HEK293T (cell line): ENCODE measurements around the gene MAPRE2.

Source experiments
- CTCF ChIA-PET: fragments of 350-600 bp; formaldehyde crosslinking; extraction: SDS; loops from one replicate; lab custom pipeline; 2021; ENCODE audit warnings: antibody characterized with exemption, inconsistent platforms; lab: Yijun Ruan, JAX
- POLR2A ChIA-PET: fragments of 350-600 bp; formaldehyde crosslinking; extraction: SDS; loops from one replicate; lab custom pipeline; 2020; ENCODE audit warnings: antibody characterized with exemption, inconsistent platforms; lab: Yijun Ruan, JAX
- DNase-seq: peaks from one replicate; pipeline ENCODE4 v3.0.0; 2012; ENCODE audit warnings: mixed read lengths; ENCODE audit errors: extremely low spot score
- ARNT ChIP-seq: fragments of 450-650 bp; IDR thresholded peaks from 2 replicates; pipeline ENCODE4 v1.6.1; 2017; ENCODE audit warnings: mild to moderate bottlenecking
- BHLHE40 ChIP-seq: fragments of 450-650 bp; IDR thresholded peaks from 2 replicates; pipeline ENCODE4 v1.6.1; 2016; ENCODE audit warnings: mild to moderate bottlenecking, moderate library complexity, borderline replicate concordance
- CTBP1 ChIP-seq: fragments of 450-650 bp; IDR thresholded peaks from 2 replicates; pipeline ENCODE4 v1.6.1; 2016; ENCODE audit warnings: borderline replicate concordance
- ELF4 ChIP-seq: fragments of 450-650 bp; IDR thresholded peaks from 2 replicates; pipeline ENCODE4 v1.6.1; 2017; ENCODE audit warnings: antibody characterized with exemption
- FOXA1 ChIP-seq: fragments of 450-650 bp; IDR thresholded peaks from 2 replicates; pipeline ENCODE4 v1.6.1; 2016; ENCODE audit warnings: mild to moderate bottlenecking
- FOXK2 ChIP-seq: fragments of 450-650 bp; IDR thresholded peaks from 2 replicates; pipeline ENCODE4 v1.6.1; 2016; ENCODE audit warnings: mild to moderate bottlenecking
- FOXM1 ChIP-seq: fragments of 450-650 bp; IDR thresholded peaks from 2 replicates; pipeline ENCODE4 v1.6.1; 2017; ENCODE audit warnings: mild to moderate bottlenecking, borderline replicate concordance
- HDGF ChIP-seq: fragments of 450-650 bp; IDR thresholded peaks from 2 replicates; pipeline ENCODE4 v1.6.1; 2017; ENCODE audit warnings: antibody characterized with exemption, borderline replicate concordance
- L3MBTL2 ChIP-seq: fragments of 450-650 bp; conservative IDR thresholded peaks from 2 replicates; pipeline ENCODE4 v1.6.1; 2016; ENCODE audit warnings: mild to moderate bottlenecking
- LEF1 ChIP-seq: fragments of 450-650 bp; IDR thresholded peaks from 2 replicates; pipeline ENCODE4 v1.6.1; 2017; ENCODE audit warnings: mild to moderate bottlenecking, borderline replicate concordance
- NFRKB ChIP-seq: fragments of 450-650 bp; IDR thresholded peaks from 2 replicates; pipeline ENCODE4 v1.6.1; 2016; ENCODE audit warnings: mild to moderate bottlenecking, moderate library complexity
- SP1 ChIP-seq: fragments of 450-650 bp; IDR thresholded peaks from 2 replicates; pipeline ENCODE4 v1.6.1; 2017
- SUZ12 ChIP-seq: fragments of 450-650 bp; IDR thresholded peaks from 2 replicates; pipeline ENCODE4 v1.6.1; 2016; ENCODE audit warnings: mild to moderate bottlenecking
- TARDBP ChIP-seq: fragments of 450-650 bp; IDR thresholded peaks from 2 replicates; pipeline ENCODE4 v1.6.1; 2016
- ZNF384 ChIP-seq: fragments of 450-650 bp; IDR thresholded peaks from 2 replicates; pipeline ENCODE4 v1.6.1; 2016
- TF ChIP-seq, protein P1 (sequence below): fragments of 450-650 bp; IDR thresholded peaks from 2 replicates; pipeline ENCODE4 v1.6.1; 2016

MAPRE2 gene

DNA sequence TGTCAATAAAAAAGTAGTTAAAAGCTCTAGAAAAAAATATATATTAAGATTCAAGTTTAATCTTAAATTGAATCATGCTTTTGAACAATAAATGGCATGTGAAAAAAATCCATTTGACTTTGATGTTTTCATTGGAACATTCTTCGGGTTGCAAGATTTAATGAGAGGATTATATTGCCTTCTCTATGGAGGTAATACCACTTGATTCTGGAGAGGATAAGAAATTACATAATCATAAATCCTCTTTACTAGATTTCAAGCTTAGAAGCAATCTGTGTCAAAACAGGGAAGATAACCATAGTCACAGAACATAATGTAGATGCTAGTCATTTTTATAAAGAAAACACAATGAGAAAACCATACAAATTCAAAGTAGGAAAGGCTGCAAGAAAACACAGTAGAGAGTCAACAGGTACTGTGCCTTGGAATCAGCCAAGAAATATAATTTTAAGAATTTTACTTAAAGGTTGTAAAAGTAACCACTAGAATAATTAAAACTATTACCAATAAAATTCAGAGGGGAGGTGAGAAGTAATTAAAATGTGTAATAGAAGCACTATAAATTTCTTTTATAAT, 18.7 kb upstream of the MAPRE2 start:
- no peak for DNase-seq
- ChIA-PET CTCF (interaction anchor here (0.7 kb wide), 1 partner anchor 15 kb away, joined by 4 read pairs; no protein-coding TSS in a partner anchor), POLR2A (no interaction called here)

DNA sequence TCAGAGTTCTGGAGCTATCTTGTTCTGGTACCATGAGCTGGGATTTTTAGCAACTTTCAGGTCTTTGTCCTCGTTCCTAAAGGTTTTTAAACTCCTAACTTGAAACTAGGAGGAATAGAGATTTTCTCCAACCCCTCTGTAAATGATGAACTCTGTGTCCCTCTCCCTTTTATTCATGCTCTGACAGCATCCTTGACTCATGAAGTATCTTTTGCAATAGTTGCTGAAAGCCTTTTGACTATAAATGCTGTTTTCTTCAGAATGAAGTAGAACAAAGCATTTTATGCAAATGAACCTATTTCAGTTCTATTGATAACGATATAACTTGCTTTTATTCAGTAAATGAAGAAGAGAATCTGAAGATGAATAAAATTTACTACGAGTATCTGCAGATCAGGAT, 17.0 kb upstream of the MAPRE2 start:
- DNase-seq: no peak
- TF ChIP-seq SP1: no peak
- TF ChIP-seq FOXA1: no peak
- TF ChIP-seq HDGF: no peak
- no peak for TF ChIP-seq TARDBP
- no peak for TF ChIP-seq SUZ12
- no peak for TF ChIP-seq FOXM1
- TF ChIP-seq BHLHE40: no peak
- TF ChIP-seq, protein P1, sequence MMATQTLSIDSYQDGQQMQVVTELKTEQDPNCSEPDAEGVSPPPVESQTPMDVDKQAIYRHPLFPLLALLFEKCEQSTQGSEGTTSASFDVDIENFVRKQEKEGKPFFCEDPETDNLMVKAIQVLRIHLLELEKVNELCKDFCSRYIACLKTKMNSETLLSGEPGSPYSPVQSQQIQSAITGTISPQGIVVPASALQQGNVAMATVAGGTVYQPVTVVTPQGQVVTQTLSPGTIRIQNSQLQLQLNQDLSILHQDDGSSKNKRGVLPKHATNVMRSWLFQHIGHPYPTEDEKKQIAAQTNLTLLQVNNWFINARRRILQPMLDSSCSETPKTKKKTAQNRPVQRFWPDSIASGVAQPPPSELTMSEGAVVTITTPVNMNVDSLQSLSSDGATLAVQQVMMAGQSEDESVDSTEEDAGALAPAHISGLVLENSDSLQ: no peak
- TF ChIP-seq ARNT: no peak
- TF ChIP-seq LEF1: no peak
- no peak for TF ChIP-seq CTBP1
- TF ChIP-seq ELF4: no peak
- TF ChIP-seq NFRKB: no peak
- TF ChIP-seq ZNF384: no peak
- TF ChIP-seq FOXK2: no peak
- no peak for TF ChIP-seq L3MBTL2
- POLR2A ChIA-PET: interaction anchor here (1.0 kb wide), 1 partner anchor 266 kb away, joined by 3 read pairs; the partner anchor contains the start of gene ZSCAN30
- CTCF ChIA-PET: interaction anchor here (0.6 to 1.0 kb wide), 3 partner anchors 36 to 158 kb away, joined by 3 read pairs; no protein-coding TSS in a partner anchor

More for the DNA sequence above, 18.7 kb upstream of the MAPRE2 start:
- TF ChIP-seq, protein P1: peak; percentile 48
- TF ChIP-seq HDGF: no peak

DNA sequence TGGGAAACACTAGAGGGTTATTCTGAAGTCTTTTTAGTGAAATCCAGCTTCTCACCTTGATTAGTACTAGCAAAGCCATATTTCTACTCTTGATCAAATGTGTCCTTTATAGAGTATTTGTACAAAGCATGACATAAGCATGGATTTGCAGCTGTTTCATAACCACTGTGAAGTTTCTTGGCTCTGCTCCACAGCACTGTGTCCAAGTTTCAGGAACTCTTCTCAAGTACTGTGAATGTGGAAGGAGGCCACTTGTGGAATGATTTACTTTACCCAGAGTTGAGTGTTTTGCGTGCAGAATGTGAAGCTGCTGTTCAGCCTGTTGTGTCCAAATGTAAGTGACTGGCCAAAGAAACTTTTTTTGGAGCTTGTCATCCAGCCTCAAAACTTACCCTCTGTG, 16.2 kb upstream of the MAPRE2 start:
- TF ChIP-seq FOXM1 (no peak), LEF1 (no peak), FOXK2 (no peak), L3MBTL2 (no peak), ARNT (no peak), NFRKB (no peak), FOXA1 (no peak), CTBP1 (no peak), ELF4 (no peak), BHLHE40 (no peak), ZNF384 (no peak), SP1 (no peak), HDGF (no peak), TARDBP (no peak), SUZ12 (no peak)
- TF ChIP-seq, protein P1: no peak
- CTCF ChIA-PET: interaction anchor here (0.6 to 3.1 kb wide), 7 partner anchors 12 to 341 kb away, joined by 3 to 15 read pairs (median 3); no protein-coding TSS in a partner anchor
- no peak for DNase-seq
- POLR2A ChIA-PET: interaction anchor here (1.0 to 2.3 kb wide), 2 partner anchors 16 to 265 kb away, joined by 3 to 14 read pairs; partner anchors contain the start of genes MAPRE2 and ZSCAN30

DNA sequence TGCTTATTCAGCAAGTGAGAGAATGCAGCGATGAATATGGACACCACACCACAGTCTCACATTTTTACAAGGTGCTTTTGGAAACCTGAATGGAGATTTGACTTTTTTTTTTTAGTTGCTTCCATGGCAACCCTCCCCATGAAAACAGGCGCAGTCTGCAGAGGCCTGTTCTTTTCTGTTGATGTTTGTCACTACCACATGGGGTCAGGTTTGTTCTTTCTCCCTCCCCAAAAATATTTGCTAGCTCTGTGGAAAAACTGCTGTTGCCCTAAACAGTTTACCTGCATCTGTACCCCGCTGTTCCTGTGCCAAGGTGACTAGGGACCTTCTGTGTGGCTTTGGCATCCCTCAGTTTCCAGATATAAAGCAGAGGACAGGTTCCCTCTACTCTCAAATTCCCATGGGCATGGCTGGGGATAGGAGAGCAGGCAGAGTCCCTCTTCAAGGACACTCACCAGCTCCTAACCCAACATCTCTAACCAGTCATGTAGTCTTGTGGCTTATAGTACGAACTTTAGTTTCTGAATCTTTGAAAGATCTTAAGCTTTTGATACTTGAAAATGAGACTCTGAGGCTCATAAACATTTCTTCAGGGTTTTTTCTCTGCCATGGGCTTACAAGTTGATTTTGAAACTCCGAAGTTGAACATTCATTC, 14.7 kb upstream of the MAPRE2 start:
- DNase-seq: no peak
- ChIA-PET POLR2A (interaction anchor here (2.3 kb wide), 1 partner anchor 14 kb away, joined by 14 read pairs; the partner anchor contains the start of gene MAPRE2), CTCF (interaction anchor here (0.5 to 3.1 kb wide), 6 partner anchors 10 to 175 kb away, joined by 3 to 15 read pairs (median 4); partner anchors contain the start of gene MAPRE2)
- TF ChIP-seq ZNF384: 0 out of 2 replicates have a peak, but pooled peaks have one; percentile 23
- TF ChIP-seq BHLHE40: no peak

DNA sequence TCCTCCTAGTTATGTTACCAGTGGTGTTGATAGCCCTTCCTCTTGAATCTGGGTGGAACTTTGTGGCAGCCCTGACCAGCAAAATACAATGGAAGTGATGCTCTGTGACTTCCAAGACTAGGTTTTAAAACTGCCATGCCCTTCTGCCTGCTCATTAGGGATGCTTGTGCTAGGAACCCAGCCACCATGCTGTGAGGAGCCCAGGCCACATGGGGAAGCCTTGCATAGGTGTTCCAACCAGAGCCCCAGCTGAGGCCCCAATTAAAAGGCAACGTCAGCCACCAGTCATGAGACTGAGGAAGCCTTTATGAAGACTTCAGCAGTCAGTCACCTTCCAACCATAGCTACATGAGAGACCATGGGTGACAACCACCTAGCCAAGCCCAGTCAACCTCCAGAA, 14.0 kb upstream of the MAPRE2 start:
- POLR2A ChIA-PET: interaction anchor here (3.5 kb wide), 1 partner anchor 14 kb away, joined by 18 read pairs; the partner anchor contains the start of gene MAPRE2
- DNase-seq: no peak
- TF ChIP-seq L3MBTL2: no peak
- TF ChIP-seq LEF1: no peak
- TF ChIP-seq ZNF384: no peak
- no peak for TF ChIP-seq SUZ12
- no peak for TF ChIP-seq BHLHE40
- no peak for TF ChIP-seq ELF4
- no peak for TF ChIP-seq HDGF
- TF ChIP-seq, protein P1: no peak
- no peak for TF ChIP-seq SP1
- no peak for TF ChIP-seq NFRKB
- TF ChIP-seq FOXA1: no peak
- no peak for TF ChIP-seq FOXK2
- no peak for TF ChIP-seq FOXM1
- TF ChIP-seq TARDBP: no peak
- CTCF ChIA-PET: interaction anchor here (0.5 to 3.1 kb wide), 3 partner anchors 100 to 159 kb away, joined by 4 to 15 read pairs (median 4); no protein-coding TSS in a partner anchor
